GM12891 (cell line): ENCODE measurements around the gene MRPL14.

Experiments
- DNase-seq: peaks from one replicate; pipeline ENCODE4 v3.0.0; 2011; ENCODE audit warnings: low spot score; ENCODE audit not compliant: insufficient read length
- FAIRE-seq: peaks from 2 replicates; lab custom pipeline; 2011; peaks lifted over from hg19 to GRCh38; lab: Jason Lieb, UNC
- PAX5 ChIP-seq: IDR thresholded peaks from 2 replicates; pipeline ENCODE4 v1.6.1; 2011; ENCODE audit warnings: low read length, moderate library complexity, mild to moderate bottlenecking; ENCODE audit not compliant: insufficient read depth, severe bottlenecking
- POLR2A ChIP-seq: IDR thresholded peaks from 2 replicates; pipeline ENCODE4 v1.6.1; 2011; ENCODE audit warnings: low read depth, low read length, control low read depth
- POLR2AphosphoS5 ChIP-seq: IDR thresholded peaks from 2 replicates; pipeline ENCODE4 v1.6.1; 2011; ENCODE audit warnings: low read depth, low read length, control low read depth
- POU2F2 ChIP-seq: IDR thresholded peaks from 2 replicates; pipeline ENCODE4 v1.6.1; 2011; ENCODE audit warnings: low read depth, mild to moderate bottlenecking, control low read depth, low read length, moderate library complexity
- SPI1 ChIP-seq: IDR thresholded peaks from 2 replicates; pipeline ENCODE4 v1.6.1; 2011; ENCODE audit warnings: low read depth, low read length, control low read depth
- TAF1 ChIP-seq: IDR thresholded peaks from 2 replicates; pipeline ENCODE4 v1.6.1; 2011; ENCODE audit warnings: low read depth, low read length, control low read depth

The MRPL14 gene

DNA sequence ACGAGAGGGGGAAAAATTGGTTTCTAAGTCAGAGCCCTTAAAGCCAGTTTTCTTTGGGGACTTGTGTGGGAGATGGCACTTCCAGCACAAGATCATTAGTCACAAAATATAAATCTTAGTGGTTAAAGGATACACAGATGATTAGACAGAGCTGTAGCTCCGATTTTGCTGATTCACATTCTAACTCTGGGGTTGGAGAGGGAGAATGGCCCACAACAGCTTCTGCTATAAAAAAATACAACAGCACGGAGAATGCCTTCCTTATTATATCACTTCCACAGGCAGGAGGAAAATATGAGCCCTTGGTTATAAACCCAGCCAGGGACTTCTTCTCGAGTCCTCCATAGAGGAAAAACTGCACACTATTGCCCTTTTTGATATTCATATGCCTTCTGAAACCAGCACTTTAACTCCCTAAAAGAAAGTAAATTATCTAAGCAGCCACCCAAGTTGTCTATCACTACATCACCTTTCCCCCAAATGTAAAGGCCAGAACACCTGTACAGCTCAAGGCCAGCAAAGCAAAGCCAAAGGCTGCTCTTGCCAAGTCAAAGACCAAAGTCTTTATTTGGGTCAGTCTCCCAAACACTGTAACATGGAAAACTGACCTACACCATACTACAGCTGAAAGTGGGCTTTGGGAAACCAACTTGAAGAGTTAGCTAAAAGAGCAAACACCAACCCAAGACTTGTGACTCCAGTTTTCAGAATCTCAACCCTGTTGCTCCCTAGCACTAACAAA lies 10.4 kb downstream of the MRPL14 start:
- DNase-seq (no peak), FAIRE-seq (no peak)
- no peak for TF ChIP-seq PAX5
- TF ChIP-seq POU2F2 = no peak
- TF ChIP-seq POLR2A = no peak
- TF ChIP-seq POLR2AphosphoS5 = no peak
- TF ChIP-seq TAF1 = no peak
- no peak for TF ChIP-seq SPI1

DNA sequence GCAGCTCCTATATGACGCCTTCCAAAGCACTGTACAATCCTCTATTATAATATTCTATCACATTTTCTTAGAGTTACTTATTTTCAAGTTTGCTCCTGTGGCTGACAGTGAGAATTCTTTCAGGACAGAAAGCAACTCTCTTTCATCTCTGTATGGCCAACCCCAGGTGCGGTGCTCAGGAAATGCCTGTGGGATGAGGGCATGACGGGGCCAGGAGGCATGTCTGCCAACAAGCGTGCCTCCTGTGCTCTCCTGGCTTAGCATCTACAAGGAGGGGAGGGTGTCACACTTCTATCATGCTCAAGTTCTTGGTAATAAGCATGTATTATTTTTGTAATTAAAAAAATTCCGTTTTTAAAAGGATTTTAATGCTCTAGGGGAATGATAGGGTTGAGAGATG lies 11.4 kb downstream of the MRPL14 start:
- TF ChIP-seq TAF1 (no peak), POLR2A (no peak), PAX5 (no peak), POLR2AphosphoS5 (no peak), POU2F2 (no peak), SPI1 (no peak)
- FAIRE-seq = no peak

DNA sequence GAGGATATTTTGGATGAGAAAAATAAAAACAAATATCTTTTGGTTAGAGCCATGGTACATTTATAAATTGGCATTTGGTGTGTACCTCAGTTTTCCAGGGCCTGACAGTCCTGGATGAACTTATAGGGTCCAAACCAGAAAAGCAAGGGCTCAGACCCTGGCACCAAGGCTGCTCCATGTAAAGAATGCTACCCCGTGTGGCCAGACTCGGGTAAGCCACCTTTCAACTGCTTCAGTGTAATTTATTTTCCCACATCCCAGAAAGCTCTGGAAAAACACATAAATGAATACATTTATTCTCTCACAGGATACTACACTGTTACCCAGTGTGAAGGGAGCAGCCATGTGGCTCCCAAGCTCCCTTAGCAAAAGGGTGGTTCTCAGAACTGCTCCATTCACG lies 13.8 kb downstream of the MRPL14 start:
- TF ChIP-seq POLR2A (no peak), PAX5 (no peak), POU2F2 (no peak), POLR2AphosphoS5 (no peak), TAF1 (no peak), SPI1 (no peak)
- no peak for FAIRE-seq
- DNase-seq = no peak

More for the DNA sequence above, 11.4 kb downstream of the MRPL14 start:
- no peak for DNase-seq

- FAIRE-seq (no peak), DNase-seq (no peak)
These were observed 15.5 kb downstream of the MRPL14 start for GRCh38 chr6:44111434-44112417.

DNA sequence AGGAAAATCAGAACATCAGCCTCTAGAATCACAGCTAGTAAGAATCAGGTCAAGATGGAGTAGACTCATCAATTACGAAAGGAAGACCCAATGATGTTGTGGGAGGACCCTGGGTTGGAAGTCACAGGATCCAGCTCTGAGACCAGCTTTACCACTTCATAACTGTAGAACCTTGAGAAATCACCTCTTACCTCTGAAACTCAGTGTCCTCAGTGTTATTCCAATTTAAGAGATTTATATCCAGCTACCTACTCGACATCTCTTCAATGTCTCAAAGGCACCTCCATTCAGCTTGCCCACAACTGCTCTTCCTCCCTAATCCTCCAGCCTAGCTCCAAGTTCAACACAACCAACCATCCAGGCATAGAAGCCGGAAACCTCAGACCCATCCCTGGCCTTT lies 16.3 kb downstream of the MRPL14 start:
- DNase-seq (no peak), FAIRE-seq (no peak)
- TF ChIP-seq SPI1 (no peak), POU2F2 (no peak), POLR2AphosphoS5 (no peak), POLR2A (no peak), PAX5 (no peak), TAF1 (no peak)

More at GRCh38 chr6:44111434-44112417, 15.5 kb downstream of the MRPL14 start:
- TF ChIP-seq TAF1 (no peak), POLR2AphosphoS5 (0 out of 2 replicates have a peak, but pooled peaks have one; percentile 10)

DNA sequence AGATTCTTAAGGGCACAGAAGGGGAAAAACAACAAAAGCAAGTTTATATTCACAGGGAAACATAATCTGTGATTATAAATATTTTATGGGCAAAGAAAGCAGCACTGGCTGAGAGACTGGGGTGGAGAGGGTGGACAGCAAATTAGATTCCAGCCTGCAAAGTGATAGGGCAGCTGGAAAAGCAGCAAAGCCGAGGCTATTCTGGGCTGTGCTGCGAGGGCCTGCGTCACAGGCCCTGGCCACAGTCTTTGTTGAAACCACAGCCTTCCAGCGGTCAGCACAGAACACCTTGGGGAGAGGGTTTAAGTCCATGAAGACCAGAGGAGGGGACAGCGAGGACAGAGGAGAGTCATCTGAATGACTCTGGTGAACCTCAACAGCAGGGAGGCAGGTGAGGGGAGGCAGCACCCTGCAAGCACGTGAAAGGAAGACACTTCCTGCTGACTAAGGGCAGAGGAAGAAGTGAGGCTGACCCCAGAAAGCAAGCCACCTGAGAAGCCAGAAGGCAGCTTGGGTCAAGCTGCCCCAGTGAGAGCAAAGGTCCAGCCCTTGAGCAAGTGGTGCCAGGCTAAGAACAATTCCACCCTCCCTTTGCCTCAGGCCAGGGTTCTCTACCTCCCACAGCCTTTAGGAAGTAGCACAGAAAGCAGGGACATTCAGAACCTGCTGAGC lies 17.1 kb downstream of the MRPL14 start:
- FAIRE-seq (no peak), DNase-seq (no peak)
- TF ChIP-seq POU2F2 (no peak), POLR2AphosphoS5 (no peak), PAX5 (no peak), SPI1 (no peak), POLR2A (no peak), TAF1 (no peak)

- no peak for FAIRE-seq
- no peak for DNase-seq
- TF ChIP-seq PAX5 = no peak
- TF ChIP-seq TAF1 = no peak
- no peak for TF ChIP-seq POLR2AphosphoS5
These were observed 18.0 kb downstream of the MRPL14 start for GRCh38 chr6:44109212-44109611.

GRCh38 chr6:44108471-44108870 lies 18.8 kb downstream of the MRPL14 start:
- FAIRE-seq = no peak

DNA sequence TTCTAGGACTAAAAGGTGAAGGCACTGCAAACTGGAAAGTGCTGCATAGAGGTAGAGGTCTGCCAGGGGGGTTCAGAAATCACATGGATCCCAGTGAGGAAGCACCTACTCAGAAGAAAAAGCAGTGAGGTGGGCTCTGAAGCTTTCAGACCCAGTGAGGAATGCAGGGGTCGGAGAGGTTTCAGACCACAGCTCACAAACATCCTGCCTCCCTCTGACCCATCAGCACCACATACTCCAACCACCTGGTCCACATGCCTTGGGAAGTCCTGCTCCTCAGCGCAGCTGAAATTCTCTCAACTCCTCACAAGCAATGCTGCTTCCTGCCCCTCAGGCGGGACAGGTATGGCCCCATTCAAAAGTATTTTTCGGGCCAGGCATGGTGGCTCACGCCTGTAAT lies 20.2 kb downstream of the MRPL14 start:
- DNase-seq (no peak), FAIRE-seq (no peak)
- TF ChIP-seq POLR2A (no peak), POLR2AphosphoS5 (no peak), TAF1 (no peak), POU2F2 (no peak), PAX5 (no peak), SPI1 (no peak)

More at GRCh38 chr6:44108471-44108870, 18.8 kb downstream of the MRPL14 start:
- no peak for DNase-seq
- no peak for TF ChIP-seq POLR2A
- no peak for TF ChIP-seq PAX5
